Measurements from ENCODE around the gene DSE. TPM values are rescaled to one million over a fixed set of nuclear protein-coding genes. Genes with fewer than 3 reads are reported as not detected.

Gene DSE
- total RNA-seq, 4 donors from 2014 or later: 71.2 to 129 (median 119) TPM

DNA sequence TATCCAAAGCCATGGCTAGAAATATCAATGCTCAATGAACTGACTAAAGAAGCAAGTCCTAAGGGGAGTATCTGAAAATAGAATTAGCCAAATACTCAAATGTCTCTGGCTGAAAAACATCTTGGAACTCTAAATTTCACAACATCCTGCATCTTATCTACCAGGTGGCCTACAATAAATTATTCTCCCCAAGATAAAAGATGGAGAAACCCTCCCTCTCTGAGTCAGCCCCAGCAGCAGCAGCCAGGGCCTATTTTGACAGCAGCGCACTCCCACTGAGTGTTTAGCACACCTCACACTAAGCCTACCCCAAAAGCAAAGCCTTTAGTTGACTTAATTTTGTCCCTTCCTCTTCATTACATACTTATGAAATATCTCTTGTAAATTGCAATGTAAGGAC is 96.3 kb downstream of the DSE start:
- TF ChIP-seq, protein P1, sequence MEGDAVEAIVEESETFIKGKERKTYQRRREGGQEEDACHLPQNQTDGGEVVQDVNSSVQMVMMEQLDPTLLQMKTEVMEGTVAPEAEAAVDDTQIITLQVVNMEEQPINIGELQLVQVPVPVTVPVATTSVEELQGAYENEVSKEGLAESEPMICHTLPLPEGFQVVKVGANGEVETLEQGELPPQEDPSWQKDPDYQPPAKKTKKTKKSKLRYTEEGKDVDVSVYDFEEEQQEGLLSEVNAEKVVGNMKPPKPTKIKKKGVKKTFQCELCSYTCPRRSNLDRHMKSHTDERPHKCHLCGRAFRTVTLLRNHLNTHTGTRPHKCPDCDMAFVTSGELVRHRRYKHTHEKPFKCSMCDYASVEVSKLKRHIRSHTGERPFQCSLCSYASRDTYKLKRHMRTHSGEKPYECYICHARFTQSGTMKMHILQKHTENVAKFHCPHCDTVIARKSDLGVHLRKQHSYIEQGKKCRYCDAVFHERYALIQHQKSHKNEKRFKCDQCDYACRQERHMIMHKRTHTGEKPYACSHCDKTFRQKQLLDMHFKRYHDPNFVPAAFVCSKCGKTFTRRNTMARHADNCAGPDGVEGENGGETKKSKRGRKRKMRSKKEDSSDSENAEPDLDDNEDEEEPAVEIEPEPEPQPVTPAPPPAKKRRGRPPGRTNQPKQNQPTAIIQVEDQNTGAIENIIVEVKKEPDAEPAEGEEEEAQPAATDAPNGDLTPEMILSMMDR (IDR thresholded peaks at IDR 0.05; ENCODE audit: low read depth): no peak

DNA sequence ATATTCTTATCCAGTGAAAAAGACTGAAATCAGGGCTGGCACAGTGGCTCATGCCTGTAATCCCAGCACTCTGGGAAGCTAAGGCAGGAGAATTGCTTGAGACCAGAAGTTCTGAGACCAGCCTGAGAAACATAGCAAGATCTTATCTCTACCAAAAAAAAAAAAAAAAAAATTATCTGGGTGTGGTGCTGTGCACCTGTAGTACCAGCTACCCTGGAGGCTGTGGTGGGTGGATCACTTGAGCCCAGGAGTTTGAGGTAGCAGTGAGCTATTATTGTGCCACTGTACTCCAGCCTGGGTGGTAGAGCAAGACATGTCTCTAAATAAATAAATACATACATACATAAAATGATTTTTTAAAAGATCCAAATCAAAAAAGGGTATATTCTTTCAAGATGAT is 96.8 kb downstream of the DSE start:
- TF ChIP-seq, protein P1 (IDR thresholded peaks at IDR 0.05; ENCODE audit: low read depth): no peak

DNA sequence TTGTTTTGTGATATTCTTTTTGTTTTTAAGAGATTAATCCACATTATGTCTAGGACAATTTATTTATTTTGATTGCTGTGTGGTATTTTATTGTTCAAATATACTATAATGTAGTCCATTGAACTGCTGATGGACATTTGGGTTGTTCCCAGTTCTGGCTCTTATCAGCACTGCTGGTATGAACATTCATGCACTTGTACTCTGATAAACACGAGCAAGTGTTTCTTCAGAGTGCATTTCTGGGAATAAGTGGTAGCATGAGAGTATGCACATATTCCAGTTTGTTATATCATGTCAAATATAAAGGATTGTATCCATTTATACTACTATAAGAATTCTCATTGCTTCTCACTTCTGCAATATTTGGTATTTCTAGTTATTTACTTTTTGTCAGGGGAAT is 97.5 kb downstream of the DSE start:
- TF ChIP-seq, protein P1 (IDR thresholded peaks at IDR 0.05; ENCODE audit: low read depth): no peak

DNA sequence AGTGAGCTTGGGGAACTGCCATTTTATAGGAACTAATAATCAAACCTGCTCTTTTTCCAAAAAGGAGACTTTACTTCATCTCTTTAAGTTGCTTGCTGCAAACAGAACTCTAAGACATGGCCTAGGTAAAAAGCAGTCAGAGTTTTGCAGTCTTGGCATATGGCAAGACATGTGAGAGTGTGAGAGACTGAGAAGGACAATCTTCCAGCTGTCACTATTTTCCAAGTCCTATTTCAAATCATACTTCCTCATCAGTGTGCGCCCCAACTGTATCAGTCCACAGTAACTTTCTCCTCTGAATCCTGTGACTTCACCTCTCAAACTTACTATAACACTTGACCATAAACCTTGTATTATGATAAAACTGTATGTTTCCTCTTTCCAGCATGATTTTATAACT is 100.8 kb downstream of the DSE start:
- TF ChIP-seq, protein P1 (IDR thresholded peaks at IDR 0.05; ENCODE audit: low read depth): no peak

DNA sequence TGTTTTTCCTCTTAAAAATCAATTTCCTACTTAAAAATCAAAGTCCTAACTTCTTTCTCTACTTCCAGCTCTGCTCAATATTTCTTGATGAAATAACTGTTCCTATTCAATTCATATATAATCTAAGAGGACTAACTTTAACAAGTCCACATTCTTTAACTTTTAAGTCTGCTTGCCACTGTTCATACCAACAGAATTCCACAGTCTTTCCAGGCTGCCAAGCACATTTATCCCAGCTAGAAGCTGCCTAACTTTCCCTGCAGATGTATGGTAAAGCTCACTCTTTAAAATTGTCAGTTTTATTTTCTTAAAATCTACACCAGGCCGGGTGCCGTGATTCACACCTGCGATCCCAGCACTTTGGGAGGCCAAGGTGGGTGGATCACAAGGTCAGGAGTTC is 102.0 kb downstream of the DSE start:
- TF ChIP-seq, protein P1 (IDR thresholded peaks at IDR 0.05; ENCODE audit: low read depth): no peak

DNA sequence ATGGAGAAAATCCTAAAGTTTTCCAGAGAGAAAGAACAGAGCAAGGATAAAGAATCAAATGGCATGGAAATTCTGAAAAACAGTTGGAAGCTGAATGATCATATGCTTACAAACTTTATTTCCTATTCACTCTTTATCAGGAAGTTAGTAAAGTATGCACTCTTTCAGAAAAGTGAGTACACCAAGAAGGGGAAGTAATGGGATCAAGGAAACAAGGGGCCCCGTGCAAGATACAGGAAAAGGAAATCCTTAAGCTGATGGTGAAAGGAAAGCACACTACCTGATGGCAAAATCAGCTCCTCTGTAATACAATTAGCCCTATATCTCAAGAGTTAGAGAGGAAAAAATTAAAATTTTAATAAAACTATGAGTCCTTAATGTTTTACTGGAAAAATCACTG is 104.4 kb downstream of the DSE start:
- TF ChIP-seq, protein P1 (IDR thresholded peaks at IDR 0.05; ENCODE audit: low read depth): no peak

DNA sequence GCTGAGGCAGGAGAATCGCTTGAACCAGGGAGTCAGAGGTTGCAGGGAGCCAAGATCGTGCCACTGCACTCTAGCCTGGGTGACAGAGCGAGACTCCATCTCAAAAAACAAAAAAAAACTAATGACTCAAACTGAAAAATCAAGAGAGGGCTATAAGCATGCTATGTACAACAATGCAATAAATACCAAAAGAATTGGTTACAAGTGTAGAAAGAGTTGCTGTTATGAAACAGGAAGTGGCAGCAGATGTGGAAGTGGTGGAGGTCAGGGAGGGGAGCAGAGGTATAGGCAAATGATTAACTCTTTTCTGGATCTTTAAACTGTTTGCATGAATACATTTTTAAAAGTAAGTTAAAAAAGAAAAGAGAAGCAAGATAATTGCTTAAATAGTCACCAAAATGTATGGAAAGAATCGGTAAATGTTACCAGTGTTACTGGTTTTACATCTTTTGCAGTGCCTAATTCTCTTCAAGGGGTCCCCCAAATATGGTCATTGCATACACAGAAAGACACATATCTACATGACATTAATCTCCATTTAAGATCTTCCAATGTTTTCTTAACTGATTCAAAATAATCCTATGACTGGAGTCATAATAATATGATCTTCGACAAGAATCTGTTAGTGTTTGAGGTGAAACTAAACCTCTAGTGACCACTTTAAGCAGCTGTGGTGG is 105.4 kb downstream of the DSE start:
- TF ChIP-seq, protein P1 (IDR thresholded peaks at IDR 0.05; ENCODE audit: low read depth): no peak

All from subcutaneous adipose tissue (tissue), 4 donors.